Epithelial cell of esophagus (primary cell): ENCODE results near the gene ALDH1B1.
A peak's percentile ranks its signal among the peaks of the same experiment; 100 is the strongest.

Experiments used
- DNase-seq: peaks from one replicate; pipeline ENCODE4 v3.0.0; 2010; ENCODE audit warnings: low read depth
- H3K4me3 ChIP-seq: 2 replicates; pipeline ENCODE4 v1.5.1; 2011; ENCODE audit warnings: mild to moderate bottlenecking, low read length, control low read depth
- TF ChIP-seq, protein P1 (sequence below): IDR thresholded peaks from 2 replicates; pipeline ENCODE4 v1.5.1; 2011; ENCODE audit warnings: low read depth, mild to moderate bottlenecking, low read length, control low read depth, inconsistent platforms; ENCODE audit not compliant: insufficient read depth; ENCODE audit errors: missing control alignments

Gene ALDH1B1

DNA sequence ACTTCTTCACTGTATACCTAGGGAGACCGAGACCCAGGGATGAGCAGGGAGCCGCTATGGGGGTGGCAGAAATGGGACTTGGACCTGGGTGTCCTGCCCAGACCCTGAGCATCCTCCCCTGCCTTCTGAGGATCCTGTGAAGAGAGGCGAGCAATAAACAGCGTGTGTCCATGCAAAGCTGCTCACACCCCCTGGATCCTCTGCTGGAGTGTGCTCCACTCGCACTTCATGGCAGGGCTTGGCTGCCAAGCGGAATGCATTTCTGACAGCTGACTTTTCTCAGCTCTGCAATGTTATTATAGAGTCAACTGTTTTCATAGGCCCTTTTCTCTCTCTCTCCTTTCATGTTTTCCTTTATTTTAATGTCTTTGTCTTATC lies 31.0 kb upstream of the ALDH1B1 start:
- no peak overlapping the region for H3K4me3 ChIP-seq
- TF ChIP-seq, protein P1, sequence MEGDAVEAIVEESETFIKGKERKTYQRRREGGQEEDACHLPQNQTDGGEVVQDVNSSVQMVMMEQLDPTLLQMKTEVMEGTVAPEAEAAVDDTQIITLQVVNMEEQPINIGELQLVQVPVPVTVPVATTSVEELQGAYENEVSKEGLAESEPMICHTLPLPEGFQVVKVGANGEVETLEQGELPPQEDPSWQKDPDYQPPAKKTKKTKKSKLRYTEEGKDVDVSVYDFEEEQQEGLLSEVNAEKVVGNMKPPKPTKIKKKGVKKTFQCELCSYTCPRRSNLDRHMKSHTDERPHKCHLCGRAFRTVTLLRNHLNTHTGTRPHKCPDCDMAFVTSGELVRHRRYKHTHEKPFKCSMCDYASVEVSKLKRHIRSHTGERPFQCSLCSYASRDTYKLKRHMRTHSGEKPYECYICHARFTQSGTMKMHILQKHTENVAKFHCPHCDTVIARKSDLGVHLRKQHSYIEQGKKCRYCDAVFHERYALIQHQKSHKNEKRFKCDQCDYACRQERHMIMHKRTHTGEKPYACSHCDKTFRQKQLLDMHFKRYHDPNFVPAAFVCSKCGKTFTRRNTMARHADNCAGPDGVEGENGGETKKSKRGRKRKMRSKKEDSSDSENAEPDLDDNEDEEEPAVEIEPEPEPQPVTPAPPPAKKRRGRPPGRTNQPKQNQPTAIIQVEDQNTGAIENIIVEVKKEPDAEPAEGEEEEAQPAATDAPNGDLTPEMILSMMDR, result no peak
- no peak for DNase-seq

- DNase-seq, result peak; percentile 74
- H3K4me3 ChIP-seq, result no peak overlapping the region
- TF ChIP-seq, protein P1, result peak; percentile 70
Observed at GRCh38 chr9:38362852-38363588, 29.5 kb upstream of the ALDH1B1 start.

DNA sequence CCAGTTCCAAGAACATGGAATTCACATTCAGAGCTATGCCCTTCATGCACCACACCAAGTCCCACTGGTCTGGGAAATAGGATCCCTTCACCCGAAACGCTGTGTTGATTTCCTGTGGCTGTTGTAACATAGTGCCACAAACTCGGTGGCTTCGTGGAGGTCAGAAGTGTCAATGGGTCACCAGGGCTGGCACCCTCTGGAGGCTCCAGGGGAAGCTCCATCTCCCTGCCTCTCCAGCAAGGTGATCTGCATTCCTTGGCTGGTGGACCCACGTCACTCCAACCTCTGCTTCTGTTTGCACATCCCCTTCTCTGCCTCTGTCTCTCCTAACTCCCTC lies 28.9 kb upstream of the ALDH1B1 start:
- no peak for DNase-seq
- TF ChIP-seq, protein P1, result no peak
- no peak overlapping the region for H3K4me3 ChIP-seq

DNA sequence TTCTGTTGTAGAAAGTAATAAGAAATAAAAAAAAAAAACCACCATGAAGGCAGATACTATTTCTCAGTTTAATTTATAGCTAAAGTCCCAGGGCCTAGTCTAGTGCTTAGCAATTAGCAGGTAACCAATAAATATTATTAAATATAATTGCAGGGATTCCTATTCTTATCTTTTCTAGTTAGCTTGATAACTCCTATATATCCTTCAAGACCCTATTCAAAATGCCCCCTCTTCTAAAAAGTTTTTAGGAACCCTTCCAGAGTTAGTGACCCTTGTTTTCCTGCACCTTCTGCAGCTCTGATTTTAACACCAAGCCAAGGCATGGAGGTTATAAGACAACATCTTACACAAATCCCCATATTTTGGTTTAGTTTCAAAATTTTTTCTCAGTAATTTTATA lies 24.6 kb upstream of the ALDH1B1 start:
- no peak overlapping the region for H3K4me3 ChIP-seq
- TF ChIP-seq, protein P1, result no peak
- DNase-seq, result no peak

DNA sequence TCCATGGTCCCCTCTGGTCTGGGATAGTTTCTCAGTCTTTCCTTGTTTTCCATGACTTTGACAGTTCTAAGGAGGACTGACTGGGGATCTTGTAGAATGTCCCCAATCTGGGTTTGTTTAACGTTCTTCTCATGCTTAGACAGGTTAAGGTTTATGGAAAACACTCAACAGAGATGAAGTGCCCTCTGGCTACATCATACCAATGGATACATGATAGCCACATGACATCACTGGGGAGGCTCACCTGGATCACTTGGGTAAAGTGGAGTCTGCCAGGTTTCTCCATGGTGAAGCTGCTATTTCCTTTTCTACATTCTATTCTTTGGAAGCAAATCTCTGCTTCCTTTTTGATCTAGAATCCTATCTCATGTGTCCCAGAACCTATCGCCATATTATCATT lies 23.8 kb upstream of the ALDH1B1 start:
- H3K4me3 ChIP-seq, result no peak overlapping the region
- peak; percentile 76 for DNase-seq
- TF ChIP-seq, protein P1, result no peak

GRCh38 chr9:38370176-38370575 lies 22.3 kb upstream of the ALDH1B1 start:
- no peak for DNase-seq
- no peak overlapping the region for H3K4me3 ChIP-seq
- TF ChIP-seq, protein P1, result no peak

DNA sequence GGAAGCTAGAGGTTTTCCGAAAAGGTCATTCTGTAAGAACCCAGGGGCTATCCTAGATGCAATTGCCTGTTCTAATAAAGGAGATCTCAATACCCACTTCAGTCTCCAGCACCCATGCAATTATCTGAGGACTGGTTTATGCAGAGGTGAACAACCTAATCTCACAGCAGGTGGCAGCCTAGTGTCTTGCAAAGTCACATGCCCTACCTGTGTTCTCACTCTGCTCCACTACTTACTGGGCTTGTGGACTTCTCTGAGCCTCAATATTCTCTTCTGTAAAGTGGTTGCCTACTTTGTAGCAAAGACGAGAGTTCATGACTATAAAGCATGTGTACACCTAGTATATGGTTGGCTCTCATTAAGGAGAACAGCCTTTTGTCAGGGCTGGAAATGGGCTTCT lies 21.0 kb upstream of the ALDH1B1 start:
- no peak overlapping the region for H3K4me3 ChIP-seq
- TF ChIP-seq, protein P1, result peak; percentile 68

More for the DNA sequence above, 21.0 kb upstream of the ALDH1B1 start:
- DNase-seq, result peak; percentile 74
